Nephron progenitor cell (in vitro differentiated cells): ENCODE measurements around the gene NTRK3.

Experiments used
- DNase-seq: peaks from one replicate; pipeline ENCODE4 v3.0.0; 2021
- H3K27ac Mint-ChIP-seq: 2 replicates; pipeline ENCODE4 v1.8.0; 2021; ENCODE audit warnings: mild to moderate bottlenecking, moderate library complexity, mixed read lengths
- H3K27me3 Mint-ChIP-seq: 2 replicates; pipeline ENCODE4 v1.8.0; 2021; ENCODE audit warnings: mild to moderate bottlenecking, low read depth, mixed read lengths; ENCODE audit not compliant: poor library complexity
- H3K36me3 Mint-ChIP-seq: 2 replicates; pipeline ENCODE4 v1.8.0; 2021; ENCODE audit warnings: low read depth, mixed read lengths
- H3K4me1 Mint-ChIP-seq: 2 replicates; pipeline ENCODE4 v1.8.0; 2021; ENCODE audit warnings: mixed read lengths
- H3K4me3 Mint-ChIP-seq: 2 replicates; pipeline ENCODE4 v1.8.0; 2021; ENCODE audit warnings: mild to moderate bottlenecking, moderate library complexity, mixed read lengths
- H3K9me3 Mint-ChIP-seq: 2 replicates; pipeline ENCODE4 v1.8.0; 2021; ENCODE audit warnings: mild to moderate bottlenecking, moderate library complexity, mixed read lengths
- CTCF ChIP-seq: fragments of 200-600 bp; sonication (generic); IDR thresholded peaks from 2 replicates; pipeline ENCODE4 v1.5.0; 2021; ENCODE audit warnings: antibody characterized with exemption

NTRK3 gene

GRCh38 chr15:88194162-88194561, 62.4 kb downstream of the NTRK3 start:
- H3K36me3 Mint-ChIP-seq: no peaks in the 10 kb centered on the region
- no peak overlapping the region for H3K27ac Mint-ChIP-seq
- no peaks in the 10 kb centered on the region for H3K4me1 Mint-ChIP-seq
- TF ChIP-seq CTCF: no peak
- peaks cover 35% of the 10 kb centered on the region for H3K27me3 Mint-ChIP-seq
- no peaks in the 10 kb centered on the region for H3K9me3 Mint-ChIP-seq
- no peak for DNase-seq
- H3K4me3 Mint-ChIP-seq: no peak overlapping the region

- Mint-ChIP-seq H3K27ac (no peak overlapping the region), H3K4me1 (no peaks in the 10 kb centered on the region), H3K9me3 (no peaks in the 10 kb centered on the region), H3K36me3 (no peaks in the 10 kb centered on the region), H3K4me3 (no peak overlapping the region), H3K27me3 (peaks cover 34% of the 10 kb centered on the region)
- DNase-seq: no peak
- TF ChIP-seq CTCF: no peak
Observed at GRCh38 chr15:88193415-88193814, 63.1 kb downstream of the NTRK3 start.

GRCh38 chr15:88191812-88192165, 64.8 kb downstream of the NTRK3 start:
- Mint-ChIP-seq H3K36me3 (no peaks in the 10 kb centered on the region), H3K4me3 (no peak overlapping the region), H3K4me1 (no peaks in the 10 kb centered on the region), H3K9me3 (no peaks in the 10 kb centered on the region), H3K27me3 (peaks cover 36% of the 10 kb centered on the region), H3K27ac (no peak overlapping the region)
- no peak for TF ChIP-seq CTCF
- no peak for DNase-seq

- H3K27me3 Mint-ChIP-seq: peaks cover 29% of the 10 kb centered on the region
- no peak for DNase-seq
- TF ChIP-seq CTCF: no peak
- H3K36me3 Mint-ChIP-seq: no peaks in the 10 kb centered on the region
- H3K4me3 Mint-ChIP-seq: no peak overlapping the region
- no peaks in the 10 kb centered on the region for H3K9me3 Mint-ChIP-seq
- no peaks in the 10 kb centered on the region for H3K4me1 Mint-ChIP-seq
- no peak overlapping the region for H3K27ac Mint-ChIP-seq
Observed at GRCh38 chr15:88190232-88190631, 66.3 kb downstream of the NTRK3 start.

GRCh38 chr15:88188300-88188699, 68.2 kb downstream of the NTRK3 start:
- Mint-ChIP-seq H3K36me3 (no peaks in the 10 kb centered on the region), H3K9me3 (no peaks in the 10 kb centered on the region), H3K4me3 (no peak overlapping the region), H3K27me3 (peaks cover 27% of the 10 kb centered on the region), H3K4me1 (no peaks in the 10 kb centered on the region), H3K27ac (no peak overlapping the region)
- no peak for TF ChIP-seq CTCF
- DNase-seq: no peak

GRCh38 chr15:88187195-88187594, 69.3 kb downstream of the NTRK3 start:
- no peak for DNase-seq
- no peaks in the 10 kb centered on the region for H3K36me3 Mint-ChIP-seq
- H3K27ac Mint-ChIP-seq: no peak overlapping the region
- no peak overlapping the region for H3K4me3 Mint-ChIP-seq
- peaks cover 33% of the 10 kb centered on the region for H3K27me3 Mint-ChIP-seq
- H3K4me1 Mint-ChIP-seq: peaks cover 6% of the 10 kb centered on the region
- TF ChIP-seq CTCF: no peak
- no peaks in the 10 kb centered on the region for H3K9me3 Mint-ChIP-seq
